Measurements from ENCODE around the gene REEP3. TPM values are rescaled to one million over a fixed set of nuclear protein-coding genes. Genes with fewer than 3 reads are reported as not detected.
A peak's percentile ranks its signal among the peaks of the same experiment; 100 is the strongest.

The REEP3 gene
- total and polyA plus RNA-seq, 2 experiments from 2014 or later: 44.2 to 49.2 TPM

GRCh38 chr10:63622097-63622496 is 100.9 kb downstream of the REEP3 start:
- H3K27me3 ChIP-seq: no peaks in the 10 kb centered on the region
- H3K4me1 ChIP-seq (ENCODE audit: low read depth): peaks cover 3% of the 10 kb centered on the region
- H3K27ac ChIP-seq: no peak overlapping the region
- H3K36me3 ChIP-seq: peaks cover 7% of the 10 kb centered on the region
- no peaks in the 10 kb centered on the region for H3K9me3 ChIP-seq (ENCODE audit: low read depth)
- TF ChIP-seq CTCF (IDR thresholded peaks at IDR 0.05; ENCODE audit: low read depth, low read length): no peak
- H3K4me3 ChIP-seq: no peak overlapping the region
- DNase-seq (ENCODE audit: low read depth in 1 of 2, low spot score in 1 of 2): no peak

- H3K9me3 ChIP-seq (ENCODE audit: low read depth): no peaks in the 10 kb centered on the region
- DNase-seq (ENCODE audit: low read depth in 1 of 2, low spot score in 1 of 2): no peak
- peaks cover 16% of the 10 kb centered on the region for H3K4me1 ChIP-seq (ENCODE audit: low read depth)
- H3K36me3 ChIP-seq: peaks cover 7% of the 10 kb centered on the region
- no peak for TF ChIP-seq CTCF (IDR thresholded peaks at IDR 0.05; ENCODE audit: low read depth, low read length)
- no peak overlapping the region for H3K4me3 ChIP-seq
- no peak overlapping the region for H3K27ac ChIP-seq
- no peaks in the 10 kb centered on the region for H3K27me3 ChIP-seq
These were observed 103.5 kb downstream of the REEP3 start for GRCh38 chr10:63624701-63625100.

- Histone ChIP-seq H3K4me1 (ENCODE audit: low read depth) (peaks cover 16% of the 10 kb centered on the region), H3K27me3 (no peaks in the 10 kb centered on the region), H3K36me3 (no peaks in the 10 kb centered on the region), H3K4me3 (no peak overlapping the region), H3K9me3 (ENCODE audit: low read depth) (no peaks in the 10 kb centered on the region), H3K27ac (peak overlapping the region; percentile 100)
- DNase-seq (ENCODE audit: low read depth in 1 of 2, low spot score in 1 of 2): no peak
- TF ChIP-seq CTCF (IDR thresholded peaks at IDR 0.05; ENCODE audit: low read depth, low read length): no peak
These were observed 106.2 kb downstream of the REEP3 start for GRCh38 chr10:63627396-63627795.

- TF ChIP-seq CTCF (IDR thresholded peaks at IDR 0.05; ENCODE audit: low read depth, low read length): no peak
- H3K27ac ChIP-seq: peak overlapping the region; percentile 100
- no peaks in the 10 kb centered on the region for H3K36me3 ChIP-seq
- H3K4me3 ChIP-seq: peak overlapping the region; percentile 3
- H3K27me3 ChIP-seq: no peaks in the 10 kb centered on the region
- no peak for DNase-seq (ENCODE audit: low read depth in 1 of 2, low spot score in 1 of 2)
- peaks cover 16% of the 10 kb centered on the region for H3K4me1 ChIP-seq (ENCODE audit: low read depth)
- H3K9me3 ChIP-seq (ENCODE audit: low read depth): no peaks in the 10 kb centered on the region
These were observed 106.7 kb downstream of the REEP3 start for GRCh38 chr10:63627881-63628296.

- peak; percentile 65 to 98 for DNase-seq (ENCODE audit: low read depth in 1 of 2, low spot score in 1 of 2)
- H3K4me1 ChIP-seq (ENCODE audit: low read depth): peaks cover 16% of the 10 kb centered on the region
- no peak for TF ChIP-seq CTCF (IDR thresholded peaks at IDR 0.05; ENCODE audit: low read depth, low read length)
- H3K27me3 ChIP-seq: no peaks in the 10 kb centered on the region
- H3K27ac ChIP-seq: peak overlapping the region; percentile 100
- H3K4me3 ChIP-seq: peak overlapping the region; percentile 59
- H3K9me3 ChIP-seq (ENCODE audit: low read depth): no peaks in the 10 kb centered on the region
- H3K36me3 ChIP-seq: no peaks in the 10 kb centered on the region
These were observed 107.5 kb downstream of the REEP3 start for GRCh38 chr10:63628526-63629362.
